Peyer's patch (tissue), 4 donors: Measurements from ENCODE around the gene TRRAP.

Experiments used
- CTCF ChIP-seq, 6 experiments: fragments of 450-650 bp in 4 of 6; fragments of 200-600 bp in 2 of 6; sonication (generic) in 1 of 6; IDR thresholded peaks; one replicate each; pipeline ENCODE4 v1.5.1; 2017 to 2019; ENCODE audit warnings: antibody characterized with exemption in 6 of 6, mild to moderate bottlenecking in 3 of 6, moderate library complexity in 1 of 6
- POLR2A ChIP-seq, 2 donors: fragments of 450-650 bp; IDR thresholded peaks; one replicate each; pipeline ENCODE4 v1.5.1; 2017; ENCODE audit warnings: antibody characterized with exemption in 2 of 2, mild to moderate bottlenecking in 2 of 2, moderate library complexity in 2 of 2

- no peak for TF ChIP-seq CTCF (IDR thresholded peaks at IDR 0.05)
- TF ChIP-seq POLR2A (IDR thresholded peaks at IDR 0.05) = no peak
Observed at GRCh38 chr7:98935811-98936210, 57.5 kb downstream of the TRRAP start.
